Panc1 (cell line): Measurements from ENCODE around the gene ZNF892. TPM values are rescaled to one million over a fixed set of nuclear protein-coding genes. Genes with fewer than 3 reads are reported as not detected.

ENCODE experiments used
- ATAC-seq: fragments of 200-7000 bp; cut with Tn5 transposase; 2 replicates; pipeline ENCODE4 v1.9.1; 2020; ENCODE audit warnings: mild to moderate bottlenecking, moderate library complexity
- BruUV-seq: library from RNA; stranded (reverse); fragments of 400-500 nt; replicated peaks from 2 replicates; lab custom pipeline; 2021; lab: Mats Ljungman, UMichigan
- CTCF ChIA-PET: fragments of 300-600 bp; sonication (Branson Sonifier 250); formaldehyde crosslinking; loops from one replicate; lab custom pipeline; 2022; ENCODE audit warnings: antibody characterized with exemption; lab: Charles Lee
- POLR2A ChIA-PET: fragments of 300-600 bp; sonication (Branson Sonifier 250); formaldehyde crosslinking; loops from one replicate; lab custom pipeline; 2022; ENCODE audit warnings: antibody characterized with exemption; lab: Charles Lee
- DNase-seq: peaks from one replicate; pipeline ENCODE4 v3.0.0-alpha.2; 2010; ENCODE audit warnings: low read depth, low spot score
- H3K27ac ChIP-seq: 2 replicates; pipeline ENCODE4 v1.5.1; 2011; ENCODE audit warnings: mild to moderate bottlenecking, low read length, inconsistent platforms
- H3K27me3 ChIP-seq: fragments of 200-500 bp; sonication (Bioruptor generic); 2 replicates; pipeline ENCODE4 v1.6.0; 2014; ENCODE audit warnings: low read length, inconsistent platforms; ENCODE audit not compliant: control insufficient read depth, insufficient read depth
- H3K36me3 ChIP-seq: fragments of 200-500 bp; sonication (Bioruptor generic); 2 replicates; pipeline ENCODE4 v1.5.1; 2014; ENCODE audit warnings: inconsistent platforms, mild to moderate bottlenecking, low read length, moderate library complexity; ENCODE audit not compliant: control insufficient read depth, insufficient read depth
- H3K4me1 ChIP-seq: 2 replicates; pipeline ENCODE4 v1.5.1; 2011; ENCODE audit warnings: inconsistent platforms, mild to moderate bottlenecking, low read length, moderate library complexity; ENCODE audit not compliant: control insufficient read depth, insufficient read depth
- H3K4me3 ChIP-seq, 2 experiments: 2 replicates each; pipeline ENCODE4 v1.5.1; 2011 to 2012; ENCODE audit warnings: low read depth in 2 of 2, low read length in 2 of 2, mild to moderate bottlenecking in 2 of 2, inconsistent platforms in 1 of 2, moderate library complexity in 1 of 2
- H3K9me3 ChIP-seq: fragments of 200-500 bp; sonication (Bioruptor generic); 2 replicates; pipeline ENCODE4 v1.5.1; 2014; ENCODE audit warnings: low read depth, mild to moderate bottlenecking, inconsistent platforms, low read length, moderate library complexity; ENCODE audit not compliant: control insufficient read depth, insufficient read depth
- POLR2AphosphoS5 ChIP-seq: IDR thresholded peaks from 2 replicates; pipeline ENCODE4 v1.6.1; 2012; ENCODE audit warnings: mild to moderate bottlenecking, low read depth, low read length, moderate library complexity
- SIN3A ChIP-seq: IDR thresholded peaks from 2 replicates; pipeline ENCODE4 v1.6.1; 2012; ENCODE audit warnings: low read depth, mild to moderate bottlenecking, low read length, moderate library complexity, borderline replicate concordance; ENCODE audit not compliant: insufficient read depth
- TCF7L2 ChIP-seq: IDR thresholded peaks from 2 replicates; pipeline ENCODE4 v1.6.1; 2011; ENCODE audit warnings: mild to moderate bottlenecking, low read depth, low read length, inconsistent platforms
- in situ Hi-C: cut with HindIII; loops from 2 replicates; pipeline ENCODE4 v1.10.0; 2016; ENCODE audit warnings: low sequenced_read_pairs, low pct_unique_long_range_greater_than_20kb
- intact Hi-C: fragments of 100-400 bp; cut with micrococcal nuclease; formaldehyde crosslinking; loops from one replicate; pipeline ENCODE4 v1.10.0; 2022; ENCODE audit not compliant: unreplicated experiment
- total RNA-seq: library from RNA; stranded (reverse); gene quantifications from one replicate; pipeline ENCODE4 v1.2.1, GENCODE V29; 2021; ENCODE audit not compliant: unreplicated experiment
- TF ChIP-seq, protein P1 (sequence below), 2 experiments: IDR thresholded peaks; 2 replicates each; pipeline ENCODE4 v1.6.1; 2011 to 2012; ENCODE audit warnings: low read depth in 2 of 2, control low read depth in 1 of 2, low read length in 1 of 2, mild to moderate bottlenecking in 1 of 2, moderate library complexity in 1 of 2; ENCODE audit not compliant: insufficient read depth in 1 of 2
- TF ChIP-seq, protein P2 (sequence below): fragments of 450-650 bp; IDR thresholded peaks from 2 replicates; pipeline ENCODE4 v1.5.1; 2017; ENCODE audit warnings: mild to moderate bottlenecking

The ZNF892 gene
- total RNA-seq, 1 experiment from 2014 or later: 8.1 TPM

DNA sequence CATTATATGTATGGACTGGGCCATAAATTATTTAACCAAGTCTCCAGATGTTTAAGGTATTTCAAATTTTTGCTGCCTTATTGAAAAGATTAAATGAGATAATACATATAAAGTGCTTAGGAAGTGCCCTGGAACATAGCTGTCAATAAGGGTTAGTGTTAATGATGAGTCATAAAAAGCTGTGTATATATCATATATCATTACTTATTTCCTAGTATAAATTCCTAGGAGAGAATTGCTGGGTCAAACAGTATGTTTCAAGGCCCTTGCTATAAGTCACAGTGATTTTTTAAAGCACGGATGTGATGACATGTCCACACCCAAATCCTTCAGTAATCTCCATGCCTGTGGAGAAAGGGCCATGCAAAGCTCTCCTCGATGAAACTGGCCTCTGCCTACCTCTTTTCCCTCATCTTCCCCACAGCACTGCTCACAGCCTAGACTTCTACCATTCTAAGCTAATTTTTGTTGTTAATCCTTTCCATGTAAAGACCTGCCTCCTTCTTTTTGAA lies 33.2 kb upstream of the ZNF892 start:
- intact Hi-C loops: no loop called here
- no peak overlapping the region for H3K27ac ChIP-seq
- POLR2A ChIA-PET: no interaction called here
- CTCF ChIA-PET: no interaction called here
- H3K27me3 ChIP-seq: no peaks in the 10 kb centered on the region
- no peaks in the 10 kb centered on the region for H3K36me3 ChIP-seq
- no peak for DNase-seq
- no TSS peak for BruUV-seq
- no peak overlapping the region for H3K4me3 ChIP-seq
- H3K4me1 ChIP-seq: no peaks in the 10 kb centered on the region
- H3K9me3 ChIP-seq: no peaks in the 10 kb centered on the region
- ATAC-seq: no peak
- in situ Hi-C loops: no loop called here
- TF ChIP-seq, protein P1, sequence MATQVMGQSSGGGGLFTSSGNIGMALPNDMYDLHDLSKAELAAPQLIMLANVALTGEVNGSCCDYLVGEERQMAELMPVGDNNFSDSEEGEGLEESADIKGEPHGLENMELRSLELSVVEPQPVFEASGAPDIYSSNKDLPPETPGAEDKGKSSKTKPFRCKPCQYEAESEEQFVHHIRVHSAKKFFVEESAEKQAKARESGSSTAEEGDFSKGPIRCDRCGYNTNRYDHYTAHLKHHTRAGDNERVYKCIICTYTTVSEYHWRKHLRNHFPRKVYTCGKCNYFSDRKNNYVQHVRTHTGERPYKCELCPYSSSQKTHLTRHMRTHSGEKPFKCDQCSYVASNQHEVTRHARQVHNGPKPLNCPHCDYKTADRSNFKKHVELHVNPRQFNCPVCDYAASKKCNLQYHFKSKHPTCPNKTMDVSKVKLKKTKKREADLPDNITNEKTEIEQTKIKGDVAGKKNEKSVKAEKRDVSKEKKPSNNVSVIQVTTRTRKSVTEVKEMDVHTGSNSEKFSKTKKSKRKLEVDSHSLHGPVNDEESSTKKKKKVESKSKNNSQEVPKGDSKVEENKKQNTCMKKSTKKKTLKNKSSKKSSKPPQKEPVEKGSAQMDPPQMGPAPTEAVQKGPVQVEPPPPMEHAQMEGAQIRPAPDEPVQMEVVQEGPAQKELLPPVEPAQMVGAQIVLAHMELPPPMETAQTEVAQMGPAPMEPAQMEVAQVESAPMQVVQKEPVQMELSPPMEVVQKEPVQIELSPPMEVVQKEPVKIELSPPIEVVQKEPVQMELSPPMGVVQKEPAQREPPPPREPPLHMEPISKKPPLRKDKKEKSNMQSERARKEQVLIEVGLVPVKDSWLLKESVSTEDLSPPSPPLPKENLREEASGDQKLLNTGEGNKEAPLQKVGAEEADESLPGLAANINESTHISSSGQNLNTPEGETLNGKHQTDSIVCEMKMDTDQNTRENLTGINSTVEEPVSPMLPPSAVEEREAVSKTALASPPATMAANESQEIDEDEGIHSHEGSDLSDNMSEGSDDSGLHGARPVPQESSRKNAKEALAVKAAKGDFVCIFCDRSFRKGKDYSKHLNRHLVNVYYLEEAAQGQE (IDR thresholded peaks at IDR 0.05; ENCODE audit: insufficient read depth in 1 of 2, low read depth in 2 of 2, low read length in 1 of 2): no peak
- no peak for TF ChIP-seq TCF7L2
- TF ChIP-seq SIN3A: no peak
- no peak for TF ChIP-seq POLR2AphosphoS5
- TF ChIP-seq, protein P2, sequence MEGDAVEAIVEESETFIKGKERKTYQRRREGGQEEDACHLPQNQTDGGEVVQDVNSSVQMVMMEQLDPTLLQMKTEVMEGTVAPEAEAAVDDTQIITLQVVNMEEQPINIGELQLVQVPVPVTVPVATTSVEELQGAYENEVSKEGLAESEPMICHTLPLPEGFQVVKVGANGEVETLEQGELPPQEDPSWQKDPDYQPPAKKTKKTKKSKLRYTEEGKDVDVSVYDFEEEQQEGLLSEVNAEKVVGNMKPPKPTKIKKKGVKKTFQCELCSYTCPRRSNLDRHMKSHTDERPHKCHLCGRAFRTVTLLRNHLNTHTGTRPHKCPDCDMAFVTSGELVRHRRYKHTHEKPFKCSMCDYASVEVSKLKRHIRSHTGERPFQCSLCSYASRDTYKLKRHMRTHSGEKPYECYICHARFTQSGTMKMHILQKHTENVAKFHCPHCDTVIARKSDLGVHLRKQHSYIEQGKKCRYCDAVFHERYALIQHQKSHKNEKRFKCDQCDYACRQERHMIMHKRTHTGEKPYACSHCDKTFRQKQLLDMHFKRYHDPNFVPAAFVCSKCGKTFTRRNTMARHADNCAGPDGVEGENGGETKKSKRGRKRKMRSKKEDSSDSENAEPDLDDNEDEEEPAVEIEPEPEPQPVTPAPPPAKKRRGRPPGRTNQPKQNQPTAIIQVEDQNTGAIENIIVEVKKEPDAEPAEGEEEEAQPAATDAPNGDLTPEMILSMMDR: no peak

- Histone ChIP-seq H3K4me1 (no peaks in the 10 kb centered on the region), H3K9me3 (peaks cover 6% of the 10 kb centered on the region; the same call in 1 of the 2 replicates), H3K36me3 (no peaks in the 10 kb centered on the region; the same call in 1 of the 2 replicates), H3K4me3 (no peak overlapping the region), H3K27me3 (no peaks in the 10 kb centered on the region), H3K27ac (no peak overlapping the region)
- TF ChIP-seq, protein P2: no peak
- TF ChIP-seq, protein P1 (IDR thresholded peaks at IDR 0.05; ENCODE audit: insufficient read depth in 1 of 2, low read depth in 2 of 2, low read length in 1 of 2): no peak
- TF ChIP-seq POLR2AphosphoS5: no peak
- TF ChIP-seq SIN3A: no peak
- TF ChIP-seq TCF7L2: no peak
- ATAC-seq: no peak
- CTCF ChIA-PET: no interaction called here
- no TSS peak for BruUV-seq
- in situ Hi-C loops (no loop called here), intact Hi-C loops (no loop called here)
- no peak for DNase-seq
- POLR2A ChIA-PET: interaction anchor here (0.7 kb wide), 1 partner anchor 1583 kb away, joined by 7 read pairs; no protein-coding TSS in a partner anchor
These were observed 27.9 kb upstream of the ZNF892 start for GRCh38 chr2:95179451-95179850.
